ENCODE measurements around the gene HNF4A.

The HNF4A gene

GRCh38 chr20:44424039-44424495 is 68.6 kb downstream of the HNF4A start:
- DNase-seq (ENCODE audit: low read depth in 3 of 3), result no peak

GRCh38 chr20:44425923-44426322 is 70.4 kb downstream of the HNF4A start:
- DNase-seq (ENCODE audit: low read depth in 3 of 3), result no peak

GRCh38 chr20:44426879-44427790 is 71.6 kb downstream of the HNF4A start:
- no peak for DNase-seq (ENCODE audit: low read depth in 3 of 3)

- DNase-seq (ENCODE audit: low read depth in 3 of 3), result no peak
These were observed 72.3 kb downstream of the HNF4A start for GRCh38 chr20:44427804-44428173.

- DNase-seq (ENCODE audit: low read depth in 3 of 3), result no peak
These were observed 72.9 kb downstream of the HNF4A start for GRCh38 chr20:44428174-44429016.

GRCh38 chr20:44429017-44429339 is 73.5 kb downstream of the HNF4A start:
- no peak for DNase-seq (ENCODE audit: low read depth in 3 of 3)

GRCh38 chr20:44429419-44430269 is 74.1 kb downstream of the HNF4A start:
- DNase-seq (ENCODE audit: low read depth in 3 of 3), result no peak

- DNase-seq (ENCODE audit: low read depth in 3 of 3), result no peak
These were observed 75.0 kb downstream of the HNF4A start for GRCh38 chr20:44430270-44431065.

- DNase-seq (ENCODE audit: low read depth in 3 of 3), result no peak
These were observed 75.6 kb downstream of the HNF4A start for GRCh38 chr20:44431118-44431501.

GRCh38 chr20:44431502-44432234 is 76.2 kb downstream of the HNF4A start:
- no peak for DNase-seq (ENCODE audit: low read depth in 3 of 3)

- DNase-seq (ENCODE audit: low read depth in 3 of 3), result no peak
These were observed 77.4 kb downstream of the HNF4A start for GRCh38 chr20:44432618-44433577.

GRCh38 chr20:44433751-44434538 is 78.4 kb downstream of the HNF4A start:
- DNase-seq (ENCODE audit: low read depth in 3 of 3), result no peak

- DNase-seq (ENCODE audit: low read depth in 3 of 3), result no peak
These were observed 80.3 kb downstream of the HNF4A start for GRCh38 chr20:44435630-44436335.

GRCh38 chr20:44436393-44436792 is 80.9 kb downstream of the HNF4A start:
- DNase-seq (ENCODE audit: low read depth in 3 of 3), result no peak

GRCh38 chr20:44437497-44437896 is 82.0 kb downstream of the HNF4A start:
- no peak for DNase-seq (ENCODE audit: low read depth in 3 of 3)

- DNase-seq (ENCODE audit: low read depth in 3 of 3), result no peak
These were observed 83.3 kb downstream of the HNF4A start for GRCh38 chr20:44438782-44439181.

GRCh38 chr20:44439318-44439717 is 83.8 kb downstream of the HNF4A start:
- no peak for DNase-seq (ENCODE audit: low read depth in 3 of 3)

All from stimulated activated CD4-positive, alpha-beta T cell treated with anti-CD3 and anti-CD28 coated beads, TNF-alpha, amount 100 ng/mL, for 24 hours (primary cell).